ENCODE data around the gene ATP6V0C. TPM values are rescaled to one million over a fixed set of nuclear protein-coding genes. Genes with fewer than 3 reads are reported as not detected.

The ATP6V0C gene
- polyA plus RNA-seq, 1 donor (not counting 4 experiments of a cell fraction or from before 2014, with no cell fraction given): 11.4 TPM

Small RNA genes lying within 50 kb of the gene (small RNA-seq; reads per million reads assigned to genes)
- 0 reads per million in 3 experiments for gene AC093525.1 (ENCODE audit: insufficient read length in 3 of 3, low read depth in 3 of 3, low replicate concordance in 1 of 3)
- 0 reads per million in 3 experiments for gene MIR3178 (ENCODE audit: insufficient read length in 3 of 3, low read depth in 3 of 3, low replicate concordance in 1 of 3)
- 0 reads per million in 3 experiments for gene MIR6768 (ENCODE audit: insufficient read length in 3 of 3, low read depth in 3 of 3, low replicate concordance in 1 of 3)

Other genes starting within 250 kb of the ATP6V0C start
- 79.2 to 226 TPM (median 89.4 TPM) in 3 replicates for gene RNPS1, start 245.8 kb upstream of the ATP6V0C start, polyA plus RNA-seq
- 0.06 to 0.08 TPM (median 0.08 TPM) in 3 replicates for gene ABCA3, start 173.2 kb upstream of the ATP6V0C start, polyA plus RNA-seq
- gene CCNF, start 84.5 kb upstream of the ATP6V0C start, polyA plus RNA-seq: 1.3 to 8.3 TPM (median 3.5 TPM) in 3 replicates
- gene TEDC2, start 53.8 kb upstream of the ATP6V0C start, polyA plus RNA-seq: 2.4 to 2.8 TPM (median 2.7 TPM) in 3 replicates
- not detected in 3 replicates for gene NTN3, start 42.7 kb upstream of the ATP6V0C start, polyA plus RNA-seq
- 2.4 to 3.6 TPM (median 3.0 TPM) in 3 replicates for gene TBC1D24, start 38.8 kb upstream of the ATP6V0C start, polyA plus RNA-seq
- gene AMDHD2, start 6.4 kb downstream of the ATP6V0C start, polyA plus RNA-seq: 8.9 to 26.3 TPM (median 12.0 TPM) in 3 replicates
- not detected in 3 replicates for gene CEMP1, start 17.5 kb downstream of the ATP6V0C start, polyA plus RNA-seq
- 23.4 to 27.2 TPM (median 23.6 TPM) in 3 replicates for gene PDPK1, start 24.1 kb downstream of the ATP6V0C start, polyA plus RNA-seq
- 29.0 to 41.1 TPM (median 36.1 TPM) in 3 replicates for gene KCTD5, start 168.6 kb downstream of the ATP6V0C start, polyA plus RNA-seq
- gene PRSS27, start 206.3 kb downstream of the ATP6V0C start, polyA plus RNA-seq: 0.20 to 0.67 TPM (median 0.22 TPM) in 3 replicates
- gene SRRM2, start 238.7 kb downstream of the ATP6V0C start, polyA plus RNA-seq: 74.1 to 120 TPM (median 101 TPM) in 3 replicates

Data from keratinocyte (primary cell).